ENCODE measurements around the gene SEMA3B.

DNA sequence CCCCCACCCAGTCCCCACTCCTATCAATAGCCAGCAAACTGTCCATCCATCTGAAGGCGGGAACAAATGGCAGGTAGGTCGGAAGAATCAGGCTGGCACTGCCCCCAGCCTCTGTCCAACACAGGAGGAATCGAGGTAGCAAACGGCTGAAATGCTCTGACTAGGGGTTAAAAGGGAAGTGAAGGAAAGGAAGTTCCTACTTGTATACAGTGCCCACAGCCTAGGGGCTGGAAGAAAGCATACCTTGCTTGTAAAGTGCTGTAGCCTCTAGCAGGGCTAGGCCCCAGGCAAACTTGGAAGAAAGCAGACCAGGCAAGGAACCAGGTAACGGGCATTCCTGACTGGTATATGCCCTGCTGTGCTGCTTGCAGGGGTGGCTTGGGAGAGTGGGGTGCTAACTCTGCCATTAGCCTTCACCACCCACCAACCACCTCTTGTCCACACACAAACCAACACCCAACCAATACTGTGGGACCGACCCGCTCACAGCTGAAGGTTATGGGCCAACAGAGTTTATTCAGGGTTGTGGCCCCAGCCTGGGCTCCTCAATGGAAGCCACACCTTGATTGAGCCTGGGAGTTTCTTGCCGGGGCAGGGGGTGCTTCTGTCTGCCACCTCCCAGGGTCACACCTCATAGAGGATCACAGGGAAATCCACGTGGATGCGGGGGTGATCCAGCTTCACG is 56.7 kb downstream of the SEMA3B start:
- TF ChIP-seq CTCF (IDR thresholded peaks at IDR 0.05; ENCODE audit: poor library complexity) (no peak), EZH2 (IDR thresholded peaks at IDR 0.05; ENCODE audit: borderline replicate concordance) (no peak)

Measured in hepatocyte (in vitro differentiated cells).